ENCODE results near the gene CNDP1. TPM values are rescaled to one million over a fixed set of nuclear protein-coding genes. Genes with fewer than 3 reads are reported as not detected.

The CNDP1 gene
- not detected in 2 replicates for total RNA-seq

GRCh38 chr18:74534150-74534969 is at the start of gene CNDP1:
TSS of gene CNDP1 (plus strand) at chr18:74534500. CDS start at chr18:74534668, 168 bp downstream.

GRCh38 chr18:74495581-74496507 is 38.5 kb upstream of the CNDP1 start, which contains the start of gene CNDP2:
TSS of gene CNDP2 (plus strand) at chr18:74496363. CDS start at chr18:74499974, 3,611 bp downstream.

GRCh38 chr18:74597662-74598349 is 63.5 kb downstream of the CNDP1 start, which contains the start of gene ZNF407:
TSS of gene ZNF407 (plus strand) at chr18:74597870. CDS start at chr18:74631020, 33,150 bp downstream.

Other genes starting within 250 kb of the CNDP1 start
- gene CYB5A, start 242.5 kb upstream of the CNDP1 start, total RNA-seq = 103 and 109 TPM in 2 replicates
- not detected in 2 replicates for gene C18orf63, start 218.7 kb upstream of the CNDP1 start, total RNA-seq
- gene DIPK1C, start 77.2 kb upstream of the CNDP1 start, total RNA-seq = not detected in 2 replicates
- gene CNDP2, start 38.1 kb upstream of the CNDP1 start, total RNA-seq = 54.3 and 83.2 TPM in 2 replicates
- 15.2 and 18.0 TPM in 2 replicates for gene ZNF407, start 63.4 kb downstream of the CNDP1 start, total RNA-seq